GM19240 (cell line): ENCODE results near the gene KLHL24.
A peak's percentile ranks its signal among the peaks of the same experiment; 100 is the strongest.
"Not testable (repeated sequence)": the region's sequence is repeated elsewhere in the genome, so short reads cannot be mapped to it uniquely, and the experiment has no call there.

Source experiments
- DNase-seq: peaks from one replicate; pipeline ENCODE4 v3.0.0; 2011; ENCODE audit warnings: low spot score; ENCODE audit not compliant: insufficient read length

KLHL24 gene

GRCh38 chr3:183634707-183635106 lies 716 bp upstream of the KLHL24 start:
- no peak for DNase-seq

GRCh38 chr3:183635107-183635430 lies 354 bp upstream of the KLHL24 start:
- no peak for DNase-seq

- DNase-seq, result peak; percentile 61
Measured at GRCh38 chr3:183636221-183637105, 1.0 kb downstream of the KLHL24 start.

- DNase-seq, result no peak
Measured at GRCh38 chr3:183637106-183637486, 1.7 kb downstream of the KLHL24 start.

- not testable (repeated sequence) for DNase-seq
Measured at GRCh38 chr3:183637633-183638032, 2.2 kb downstream of the KLHL24 start.

- DNase-seq, result no peak
Measured at GRCh38 chr3:183638101-183638852, 2.9 kb downstream of the KLHL24 start.

- DNase-seq, result not testable (repeated sequence)
Measured at GRCh38 chr3:183640635-183641034, 5.2 kb downstream of the KLHL24 start.

GRCh38 chr3:183641882-183642281 lies 6.5 kb downstream of the KLHL24 start:
- DNase-seq, result no peak

GRCh38 chr3:183644244-183644643 lies 8.8 kb downstream of the KLHL24 start:
- DNase-seq, result no peak

GRCh38 chr3:183645254-183645653 lies 9.8 kb downstream of the KLHL24 start:
- DNase-seq, result no peak

- no peak for DNase-seq
Measured at GRCh38 chr3:183650554-183650953, 15.1 kb downstream of the KLHL24 start.

- DNase-seq, result no peak
Measured at GRCh38 chr3:183653209-183654064, 18.0 kb downstream of the KLHL24 start.

- DNase-seq, result no peak
Measured at GRCh38 chr3:183654727-183655126, 19.3 kb downstream of the KLHL24 start.

GRCh38 chr3:183662099-183662498 lies 26.7 kb downstream of the KLHL24 start:
- DNase-seq, result no peak

- no peak for DNase-seq
Measured at GRCh38 chr3:183664913-183665381, 29.5 kb downstream of the KLHL24 start.

- DNase-seq, result no peak
Measured at GRCh38 chr3:183680061-183680460, 44.6 kb downstream of the KLHL24 start.

- no peak for DNase-seq
Measured at GRCh38 chr3:183687705-183688104, 52.3 kb downstream of the KLHL24 start.

- no peak for DNase-seq
Measured at GRCh38 chr3:183688874-183689273, 53.5 kb downstream of the KLHL24 start.

- not testable (repeated sequence) for DNase-seq
Measured at GRCh38 chr3:183689621-183690020, 54.2 kb downstream of the KLHL24 start.

GRCh38 chr3:183690402-183690995 lies 55.1 kb downstream of the KLHL24 start:
- no peak for DNase-seq

GRCh38 chr3:183692436-183692835 lies 57.0 kb downstream of the KLHL24 start:
- DNase-seq, result no peak
